ENCODE measurements around the gene PTPRG. TPM values are rescaled to one million over a fixed set of nuclear protein-coding genes. Genes with fewer than 3 reads are reported as not detected.

PTPRG gene
- total RNA-seq, 1 experiment from 2014 or later = 11.7 TPM

DNA sequence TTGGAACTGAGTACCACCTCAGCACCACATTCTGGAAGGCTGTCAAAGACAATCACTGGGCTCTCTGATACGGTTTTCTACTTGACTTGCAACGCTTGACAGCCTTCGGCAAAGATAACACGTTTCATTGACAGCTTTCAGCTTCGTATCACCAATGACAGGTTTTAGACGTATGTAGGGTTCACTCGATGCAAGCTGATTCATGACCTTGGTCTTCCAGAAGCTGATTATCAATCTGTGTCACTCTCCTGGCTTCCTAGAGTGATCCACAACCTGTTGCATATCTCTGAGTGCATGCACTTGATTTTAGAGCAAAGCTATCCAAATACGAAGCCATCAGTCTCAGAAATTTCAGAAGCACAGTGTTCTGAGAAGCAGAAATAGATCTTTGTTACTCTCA, 430.3 kb downstream of the PTPRG start:
- CTCF ChIA-PET = no interaction called here
- intact Hi-C loops (cut with micrococcal nuclease; ENCODE audit: unreplicated experiment) = no loop called here
- TF ChIP-seq EZH2 (IDR thresholded peaks at IDR 0.05; ENCODE audit: borderline replicate concordance, low read depth, low read length, poor library complexity, severe bottlenecking) = no peak
- TF ChIP-seq CTCF (conservative IDR thresholded peaks at IDR 0.05; ENCODE audit: low read depth, low read length) = no peak

GRCh38 chr3:61996366-61996765, 435.0 kb downstream of the PTPRG start:
- intact Hi-C loops (cut with micrococcal nuclease; ENCODE audit: unreplicated experiment) = no loop called here
- no peak overlapping the region for H3K27ac ChIP-seq (ENCODE audit: low read depth, low read length, poor library complexity, severe bottlenecking)
- BruUV-seq (replicated peaks) = no TSS peak
- H3K4me3 ChIP-seq (ENCODE audit: low read depth, low read length, poor library complexity, severe bottlenecking) = no peak overlapping the region
- DNase-seq (ENCODE audit: low spot score) = no peak
- no peaks in the 10 kb centered on the region for H3K36me3 ChIP-seq (ENCODE audit: insufficient read depth, low read length, poor library complexity, severe bottlenecking)
- H3K27me3 ChIP-seq (replicated peaks; ENCODE audit: insufficient read depth, low read depth, low read length, poor library complexity) = no peaks in the 10 kb centered on the region
- POLR2A ChIA-PET (ENCODE audit: low non-redundant PET) = no interaction called here
- H3K4me1 ChIP-seq (ENCODE audit: insufficient read depth, low read length, poor library complexity, severe bottlenecking) = no peaks in the 10 kb centered on the region
- CTCF ChIA-PET = no interaction called here
- H3K9me3 ChIP-seq (ENCODE audit: low read depth, low read length, poor library complexity, severe bottlenecking) = no peaks in the 10 kb centered on the region
- TF ChIP-seq EZH2 (IDR thresholded peaks at IDR 0.05; ENCODE audit: borderline replicate concordance, low read depth, low read length, poor library complexity, severe bottlenecking) (no peak), CTCF (conservative IDR thresholded peaks at IDR 0.05; ENCODE audit: low read depth, low read length) (no peak)

More for the DNA sequence above, 430.3 kb downstream of the PTPRG start:
- Histone ChIP-seq H3K4me3 (ENCODE audit: low read depth, low read length, poor library complexity, severe bottlenecking) (no peak overlapping the region), H3K4me1 (ENCODE audit: insufficient read depth, low read length, poor library complexity, severe bottlenecking) (no peaks in the 10 kb centered on the region), H3K27ac (ENCODE audit: low read depth, low read length, poor library complexity, severe bottlenecking) (no peak overlapping the region), H3K27me3 (replicated peaks; ENCODE audit: insufficient read depth, low read depth, low read length, poor library complexity) (no peaks in the 10 kb centered on the region), H3K9me3 (ENCODE audit: low read depth, low read length, poor library complexity, severe bottlenecking) (no peaks in the 10 kb centered on the region), H3K36me3 (ENCODE audit: insufficient read depth, low read length, poor library complexity, severe bottlenecking) (no peaks in the 10 kb centered on the region)
- no TSS peak for BruUV-seq (replicated peaks)
- DNase-seq (ENCODE audit: low spot score) = no peak
- POLR2A ChIA-PET (ENCODE audit: low non-redundant PET) = no interaction called here

DNA sequence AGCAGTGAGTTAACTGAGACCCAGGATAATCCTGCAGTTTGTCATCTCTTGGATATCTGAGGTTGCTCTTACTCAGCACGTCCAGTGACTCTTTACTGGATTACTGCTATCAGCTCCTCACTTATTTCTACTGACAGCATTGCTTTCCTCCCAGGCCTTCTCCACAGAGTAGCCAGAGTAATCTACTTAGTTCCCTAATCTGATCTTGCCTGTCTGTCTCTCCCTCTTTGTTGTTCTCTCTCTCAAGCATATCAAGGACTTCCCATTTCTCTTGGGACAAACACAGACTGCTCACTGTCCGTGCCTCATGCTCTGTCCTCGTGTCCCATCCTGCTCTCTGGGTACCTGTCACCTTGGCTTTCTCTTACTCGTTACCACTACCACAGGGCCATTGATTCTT, 435.7 kb downstream of the PTPRG start:
- TF ChIP-seq CTCF (conservative IDR thresholded peaks at IDR 0.05; ENCODE audit: low read depth, low read length) = no peak
- H3K27me3 ChIP-seq (replicated peaks; ENCODE audit: insufficient read depth, low read depth, low read length, poor library complexity) = no peaks in the 10 kb centered on the region
- CTCF ChIA-PET = no interaction called here
- H3K4me1 ChIP-seq (ENCODE audit: insufficient read depth, low read length, poor library complexity, severe bottlenecking) = no peaks in the 10 kb centered on the region
- no peak for DNase-seq (ENCODE audit: low spot score)
- no TSS peak for BruUV-seq (replicated peaks)
- POLR2A ChIA-PET (ENCODE audit: low non-redundant PET) = no interaction called here
- H3K36me3 ChIP-seq (ENCODE audit: insufficient read depth, low read length, poor library complexity, severe bottlenecking) = no peaks in the 10 kb centered on the region
- no peak overlapping the region for H3K27ac ChIP-seq (ENCODE audit: low read depth, low read length, poor library complexity, severe bottlenecking)
- H3K4me3 ChIP-seq (ENCODE audit: low read depth, low read length, poor library complexity, severe bottlenecking) = no peak overlapping the region
- intact Hi-C loops (cut with micrococcal nuclease; ENCODE audit: unreplicated experiment) = no loop called here
- no peaks in the 10 kb centered on the region for H3K9me3 ChIP-seq (ENCODE audit: low read depth, low read length, poor library complexity, severe bottlenecking)
